Naive B cell (primary cell): ENCODE data around the gene PADI1. TPM values are rescaled to one million over a fixed set of nuclear protein-coding genes. Genes with fewer than 3 reads are reported as not detected.

Experiments
- ATAC-seq, 2 donors: fragments of 150-1000 bp; cut with Tn5 transposase; 2 replicates each; pipeline ENCODE4 v1.10.0; 2021; ENCODE audit warnings: low read depth in 2 of 2, mild to moderate bottlenecking in 2 of 2, moderate library complexity in 2 of 2
- DNase-seq: peaks from one replicate; pipeline ENCODE4 v3.0.0; 2022
- H3K27ac Mint-ChIP-seq, 6 donors: one replicate each; pipeline ENCODE4 v1.8.0; 2020 to 2022; ENCODE audit warnings: mild to moderate bottlenecking in 6 of 6, mixed read lengths in 6 of 6, moderate library complexity in 5 of 6, inconsistent platforms in 2 of 6
- H3K27me3 Mint-ChIP-seq, 3 donors: one replicate each; pipeline ENCODE4 v1.8.0; 2021 to 2022; ENCODE audit warnings: mixed read lengths in 3 of 3, mild to moderate bottlenecking in 1 of 3
- H3K36me3 Mint-ChIP-seq, 2 donors: one replicate each; pipeline ENCODE4 v1.8.0; 2020 to 2022; ENCODE audit warnings: mixed read lengths in 2 of 2, inconsistent platforms in 1 of 2, mild to moderate bottlenecking in 1 of 2
- H3K4me1 Mint-ChIP-seq, 3 donors: one replicate each; pipeline ENCODE4 v1.8.0; 2020 to 2022; ENCODE audit warnings: mixed read lengths in 3 of 3, inconsistent platforms in 1 of 3, mild to moderate bottlenecking in 1 of 3, moderate library complexity in 1 of 3
- H3K4me3 Mint-ChIP-seq, 8 donors: one replicate each; pipeline ENCODE4 v1.8.0; 2020 to 2022; ENCODE audit warnings: mild to moderate bottlenecking in 8 of 8, mixed read lengths in 8 of 8, moderate library complexity in 8 of 8, inconsistent platforms in 2 of 8
- H3K9me3 Mint-ChIP-seq, 7 donors: one replicate each; pipeline ENCODE4 v1.8.0; 2020 to 2022; ENCODE audit warnings: mixed read lengths in 7 of 7, mild to moderate bottlenecking in 5 of 7, inconsistent platforms in 2 of 7, moderate library complexity in 1 of 7
- polyA plus RNA-seq, 6 donors: library from polyadenylated mRNA; unstranded; fragments of 300-500 nt; fragmentation: Illumina TruSeq; gene quantifications; one replicate each; pipeline ENCODE4 v1.2.3, GENCODE V29; 2021; ENCODE audit warnings: low read depth in 6 of 6

PADI1 gene
- polyA plus RNA-seq, 6 donors from 2014 or later = not detected

- Mint-ChIP-seq H3K27me3 (peaks cover 12 to 30% (median 25%) of the 10 kb centered on the region in 3 donors), H3K4me3 (no peak overlapping the region), H3K36me3 (no peaks in the 10 kb centered on the region), H3K9me3 (no peaks in the 10 kb centered on the region), H3K4me1 (no peaks in the 10 kb centered on the region), H3K27ac (no peak overlapping the region)
- no peak for DNase-seq
- no peak for ATAC-seq
Observed at GRCh38 chr1:17251246-17251645, 46.3 kb downstream of the PADI1 start.

GRCh38 chr1:17251701-17252376 is 46.9 kb downstream of the PADI1 start:
- Mint-ChIP-seq H3K27ac (no peak overlapping the region), H3K36me3 (no peaks in the 10 kb centered on the region), H3K4me3 (no peak overlapping the region), H3K27me3 (peaks cover 9 to 34% (median 23%) of the 10 kb centered on the region in 3 donors), H3K9me3 (no peaks in the 10 kb centered on the region), H3K4me1 (no peaks in the 10 kb centered on the region)
- ATAC-seq = no peak
- DNase-seq = no peak

- Mint-ChIP-seq H3K27me3 (peaks cover 9 to 41% (median 29%) of the 10 kb centered on the region in 3 donors), H3K4me1 (no peaks in the 10 kb centered on the region), H3K36me3 (no peaks in the 10 kb centered on the region), H3K27ac (no peak overlapping the region), H3K9me3 (no peaks in the 10 kb centered on the region), H3K4me3 (no peak overlapping the region)
- no peak for DNase-seq
- no peak for ATAC-seq
Observed at GRCh38 chr1:17255336-17255735, 50.4 kb downstream of the PADI1 start.

- H3K27me3 Mint-ChIP-seq = peaks cover 14 to 36% (median 26%) of the 10 kb centered on the region in 3 donors
- no peaks in the 10 kb centered on the region for H3K36me3 Mint-ChIP-seq
- DNase-seq (no peak), ATAC-seq (no peak)
- no peak overlapping the region for H3K4me3 Mint-ChIP-seq
- H3K4me1 Mint-ChIP-seq = no peaks in the 10 kb centered on the region
- H3K27ac Mint-ChIP-seq = no peak overlapping the region
- H3K9me3 Mint-ChIP-seq = peaks cover 0 to 6% (median 4%) of the 10 kb centered on the region in 7 donors
Observed at GRCh38 chr1:17258116-17258757, 53.3 kb downstream of the PADI1 start.

GRCh38 chr1:17258758-17259130 is 53.8 kb downstream of the PADI1 start:
- Mint-ChIP-seq H3K4me1 (no peaks in the 10 kb centered on the region), H3K27me3 (peaks cover 13 to 36% (median 26%) of the 10 kb centered on the region in 3 donors), H3K27ac (no peak overlapping the region), H3K9me3 (peaks cover 0 to 6% (median 4%) of the 10 kb centered on the region in 7 donors), H3K36me3 (no peaks in the 10 kb centered on the region), H3K4me3 (no peak overlapping the region)
- no peak for ATAC-seq
- DNase-seq = no peak

- Mint-ChIP-seq H3K36me3 (no peaks in the 10 kb centered on the region), H3K4me1 (no peaks in the 10 kb centered on the region), H3K27me3 (peaks cover 11 to 36% (median 26%) of the 10 kb centered on the region in 3 donors), H3K4me3 (no peak overlapping the region), H3K27ac (no peak overlapping the region), H3K9me3 (peaks cover 0 to 6% (median 4%) of the 10 kb centered on the region in 7 donors)
- ATAC-seq (no peak), DNase-seq (no peak)
Observed at GRCh38 chr1:17259233-17259873, 54.4 kb downstream of the PADI1 start.

GRCh38 chr1:17260264-17260663 is 55.3 kb downstream of the PADI1 start:
- Mint-ChIP-seq H3K4me1 (no peaks in the 10 kb centered on the region), H3K4me3 (peak overlapping the region in 1 of 8 donors; percentile 29), H3K9me3 (peaks cover 0 to 6% (median 4%) of the 10 kb centered on the region in 7 donors), H3K36me3 (no peaks in the 10 kb centered on the region), H3K27ac (no peak overlapping the region), H3K27me3 (peaks cover 11 to 36% (median 26%) of the 10 kb centered on the region in 3 donors)
- ATAC-seq (no peak), DNase-seq (no peak)

GRCh38 chr1:17260738-17261137 is 55.8 kb downstream of the PADI1 start:
- H3K4me1 Mint-ChIP-seq = no peaks in the 10 kb centered on the region
- DNase-seq = no peak
- peaks cover 11 to 32% (median 26%) of the 10 kb centered on the region in 3 donors for H3K27me3 Mint-ChIP-seq
- H3K36me3 Mint-ChIP-seq = no peaks in the 10 kb centered on the region
- H3K4me3 Mint-ChIP-seq = peak overlapping the region in 1 of 8 donors; percentile 35
- ATAC-seq = no peak
- H3K9me3 Mint-ChIP-seq = peaks cover 0 to 6% (median 4%) of the 10 kb centered on the region in 7 donors
- H3K27ac Mint-ChIP-seq = no peak overlapping the region

GRCh38 chr1:17263936-17264335 is 59.0 kb downstream of the PADI1 start:
- H3K9me3 Mint-ChIP-seq = peaks cover 0 to 6% (median 4%) of the 10 kb centered on the region in 7 donors
- no peaks in the 10 kb centered on the region for H3K36me3 Mint-ChIP-seq
- no peaks in the 10 kb centered on the region for H3K4me1 Mint-ChIP-seq
- ATAC-seq = no peak
- DNase-seq = no peak
- peaks cover 11 to 19% (median 16%) of the 10 kb centered on the region in 3 donors for H3K27me3 Mint-ChIP-seq
- no peak overlapping the region for H3K4me3 Mint-ChIP-seq
- peak overlapping the region in 1 of 6 donors; percentile 1 for H3K27ac Mint-ChIP-seq

GRCh38 chr1:17264470-17264869 is 59.5 kb downstream of the PADI1 start:
- H3K27me3 Mint-ChIP-seq = peaks cover 11 to 17% (median 16%) of the 10 kb centered on the region in 3 donors
- H3K27ac Mint-ChIP-seq = no peak overlapping the region
- H3K4me3 Mint-ChIP-seq = no peak overlapping the region
- no peaks in the 10 kb centered on the region for H3K36me3 Mint-ChIP-seq
- no peaks in the 10 kb centered on the region for H3K4me1 Mint-ChIP-seq
- DNase-seq = no peak
- peaks cover 0 to 6% (median 4%) of the 10 kb centered on the region in 7 donors for H3K9me3 Mint-ChIP-seq
- ATAC-seq = no peak

- Mint-ChIP-seq H3K27me3 (peaks cover 11 to 14% (median 13%) of the 10 kb centered on the region in 3 donors), H3K4me1 (no peaks in the 10 kb centered on the region), H3K36me3 (no peaks in the 10 kb centered on the region), H3K9me3 (peaks cover 0 to 6% (median 4%) of the 10 kb centered on the region in 7 donors), H3K27ac (no peak overlapping the region), H3K4me3 (no peak overlapping the region)
- DNase-seq = no peak
- ATAC-seq = no peak
Observed at GRCh38 chr1:17265162-17265561, 60.2 kb downstream of the PADI1 start.

GRCh38 chr1:17265950-17266349 is 61.0 kb downstream of the PADI1 start:
- no peaks in the 10 kb centered on the region for H3K36me3 Mint-ChIP-seq
- H3K27me3 Mint-ChIP-seq = peaks cover 5 to 13% (median 8%) of the 10 kb centered on the region in 3 donors
- DNase-seq (no peak), ATAC-seq (no peak)
- H3K4me3 Mint-ChIP-seq = no peak overlapping the region
- H3K9me3 Mint-ChIP-seq = peaks cover 0 to 6% (median 4%) of the 10 kb centered on the region in 7 donors
- no peaks in the 10 kb centered on the region for H3K4me1 Mint-ChIP-seq
- no peak overlapping the region for H3K27ac Mint-ChIP-seq

- DNase-seq = no peak
- no peak overlapping the region for H3K4me3 Mint-ChIP-seq
- H3K36me3 Mint-ChIP-seq = no peaks in the 10 kb centered on the region
- H3K4me1 Mint-ChIP-seq = no peaks in the 10 kb centered on the region
- H3K27ac Mint-ChIP-seq = no peak overlapping the region
- H3K9me3 Mint-ChIP-seq = no peaks in the 10 kb centered on the region
- peaks cover 5 to 19% (median 16%) of the 10 kb centered on the region in 3 donors for H3K27me3 Mint-ChIP-seq
- ATAC-seq = no peak
Observed at GRCh38 chr1:17270891-17271765, 66.2 kb downstream of the PADI1 start.
